Keratinocyte (primary cell): ENCODE results near the gene ZNF638. TPM values are rescaled to one million over a fixed set of nuclear protein-coding genes. Genes with fewer than 3 reads are reported as not detected.

Source experiments
- DNase-seq: peaks from one replicate; pipeline ENCODE4 v3.0.0-alpha.2; 2011; ENCODE audit warnings: low read depth, missing footprints, low spot score
- FAIRE-seq: peaks from 2 replicates; lab custom pipeline; 2011; peaks lifted over from hg19 to GRCh38; lab: Jason Lieb, UNC
- H2AFZ ChIP-seq: 2 replicates; pipeline ENCODE4 v1.6.0; 2012; ENCODE audit warnings: low read length, control low read depth, inconsistent platforms; ENCODE audit not compliant: control insufficient read depth
- H3K27ac ChIP-seq: 2 replicates; pipeline ENCODE4 v1.5.1; 2011; ENCODE audit warnings: low read length; ENCODE audit not compliant: control insufficient read depth, insufficient read depth
- H3K27me3 ChIP-seq: 3 replicates; pipeline ENCODE4 v1.6.0; 2011; ENCODE audit warnings: low read length; ENCODE audit not compliant: control insufficient read depth, insufficient read depth; ENCODE audit errors: extremely low read depth
- H3K36me3 ChIP-seq, 2 experiments: 2 replicates in 1 of 2; 3 replicates in 1 of 2; pipeline ENCODE4 v1.5.1; 2011; ENCODE audit warnings: low read length in 2 of 2, mild to moderate bottlenecking in 1 of 2; ENCODE audit not compliant: control insufficient read depth in 2 of 2, insufficient read depth in 2 of 2; ENCODE audit errors: extremely low read depth in 1 of 2
- H3K4me1 ChIP-seq: 3 replicates; pipeline ENCODE4 v1.5.1; 2011; ENCODE audit warnings: low read length; ENCODE audit not compliant: control insufficient read depth, insufficient read depth; ENCODE audit errors: extremely low read depth
- H3K4me2 ChIP-seq: 3 replicates; pipeline ENCODE4 v1.6.0; 2011; ENCODE audit warnings: low read depth, low read length; ENCODE audit not compliant: control insufficient read depth, insufficient read depth; ENCODE audit errors: extremely low read depth
- H3K4me3 ChIP-seq, 3 experiments: fragments of 200-600 bp in 1 of 3; sonication (generic) in 1 of 3; 2 replicates in 2 of 3; 3 replicates in 1 of 3; pipeline ENCODE4 v1.5.1; 2011 to 2016; ENCODE audit warnings: low read length in 3 of 3, mild to moderate bottlenecking in 3 of 3, control low read depth in 2 of 3, inconsistent platforms in 1 of 3, low read depth in 1 of 3, mixed read lengths in 1 of 3, mixed run types in 1 of 3, moderate library complexity in 1 of 3; ENCODE audit not compliant: control insufficient read depth in 2 of 3, insufficient read depth in 2 of 3; ENCODE audit errors: extremely low read depth in 1 of 3
- H3K79me2 ChIP-seq: 2 replicates; pipeline ENCODE4 v1.6.0; 2012; ENCODE audit warnings: low read length; ENCODE audit not compliant: control insufficient read depth, insufficient read depth
- H3K9ac ChIP-seq: 3 replicates; pipeline ENCODE4 v1.6.0; 2011; ENCODE audit warnings: low read length; ENCODE audit not compliant: control insufficient read depth, insufficient read depth; ENCODE audit errors: extremely low read depth
- H3K9me1 ChIP-seq: 3 replicates; pipeline ENCODE4 v1.6.0; 2011; ENCODE audit warnings: low read length; ENCODE audit not compliant: control insufficient read depth, insufficient read depth; ENCODE audit errors: extremely low read depth
- H3K9me3 ChIP-seq: 2 replicates; pipeline ENCODE4 v1.5.1; 2012; ENCODE audit warnings: low read depth, low read length; ENCODE audit not compliant: control insufficient read depth
- H4K20me1 ChIP-seq: 3 replicates; pipeline ENCODE4 v1.6.0; 2011; ENCODE audit warnings: low read length; ENCODE audit not compliant: control insufficient read depth, insufficient read depth; ENCODE audit errors: extremely low read depth
- CTCF ChIP-seq, 3 experiments: IDR thresholded peaks in 1 of 3; conservative IDR thresholded peaks in 1 of 3; optimal IDR thresholded peaks in 1 of 3; 2 replicates in 2 of 3; 3 replicates in 1 of 3; pipeline versions ENCODE3 to v1.5.1; 2011; ENCODE audit warnings: low read length in 3 of 3, mild to moderate bottlenecking in 3 of 3, moderate library complexity in 2 of 3, control low read depth in 1 of 3, inconsistent platforms in 1 of 3; ENCODE audit not compliant: insufficient read depth in 2 of 3; ENCODE audit errors: extremely low read depth in 1 of 3
- EZH2 ChIP-seq: IDR thresholded peaks from one replicate; pipeline ENCODE4 v1.6.1; 2012; ENCODE audit warnings: inconsistent platforms, mild to moderate bottlenecking, low read length, moderate library complexity
- dilution Hi-C: fragments of 300-500 bp; cut with MboI; formaldehyde crosslinking; loops from one replicate; pipeline ENCODE4 v1.7.0; 2020; ENCODE audit warnings: low sequenced_read_pairs; ENCODE audit not compliant: extremely low pct_ligation_motif_present
- polyA plus RNA-seq, 5 experiments: library from polyadenylated mRNA; depleted of rRNA in 3 of 5; stranded (reverse) in 3 of 5; stranded (forward) in 1 of 5; unstranded in 1 of 5; fragments of >200 nt; gene quantifications; 1 replicate in 1 of 5; 2 replicates in 3 of 5; 3 replicates in 1 of 5; pipeline versions ENCODE4 v1.2.1 to v1.2.3, GENCODE V29; 2011 to 2012; ENCODE audit warnings: missing spikeins in 2 of 5, low read depth in 1 of 5, low replicate concordance in 1 of 5

The ZNF638 gene
- polyA plus RNA-seq, 1 donor (not counting 4 experiments of a cell fraction or from before 2014, with no cell fraction given), result 66.5 TPM

- no peak overlapping the region for H3K9ac ChIP-seq
- no peaks in the 10 kb centered on the region for H4K20me1 ChIP-seq
- FAIRE-seq, result no peak
- H2AFZ ChIP-seq, result no peak overlapping the region
- no peaks in the 10 kb centered on the region for H3K9me1 ChIP-seq
- dilution Hi-C loops, result no loop called here
- no peaks in the 10 kb centered on the region for H3K4me1 ChIP-seq
- H3K27me3 ChIP-seq, result no peaks in the 10 kb centered on the region
- TF ChIP-seq CTCF (optimal IDR thresholded peaks at IDR 0.05 in 1 of 3, IDR thresholded peaks at IDR 0.05 in 1 of 3, conservative IDR thresholded peaks at IDR 0.05 in 1 of 3; ENCODE audit: extremely low read depth in 1 of 3, insufficient read depth in 2 of 3, low read length in 3 of 3) (no peak), EZH2 (no peak)
- H3K36me3 ChIP-seq, result peaks cover 11 to 18% of the 10 kb centered on the region in 2 experiments
- H3K9me3 ChIP-seq, result no peaks in the 10 kb centered on the region
- H3K27ac ChIP-seq, result no peak overlapping the region
- H3K79me2 ChIP-seq, result no peaks in the 10 kb centered on the region
- DNase-seq, result no peak
- H3K4me2 ChIP-seq, result no peak overlapping the region
- no peak overlapping the region for H3K4me3 ChIP-seq
These were observed 57.9 kb downstream of the ZNF638 start for GRCh38 chr2:71389384-71390072.

GRCh38 chr2:71393216-71393615 lies 61.6 kb downstream of the ZNF638 start:
- no peak overlapping the region for H3K4me3 ChIP-seq
- no peaks in the 10 kb centered on the region for H3K27me3 ChIP-seq
- H2AFZ ChIP-seq, result no peak overlapping the region
- no peaks in the 10 kb centered on the region for H3K4me1 ChIP-seq
- no peak for TF ChIP-seq EZH2
- no peak for TF ChIP-seq CTCF (optimal IDR thresholded peaks at IDR 0.05 in 1 of 3, IDR thresholded peaks at IDR 0.05 in 1 of 3, conservative IDR thresholded peaks at IDR 0.05 in 1 of 3; ENCODE audit: extremely low read depth in 1 of 3, insufficient read depth in 2 of 3, low read length in 3 of 3)
- H3K4me2 ChIP-seq, result no peak overlapping the region
- dilution Hi-C loops, result no loop called here
- H3K9me3 ChIP-seq, result no peaks in the 10 kb centered on the region
- no peaks in the 10 kb centered on the region for H3K79me2 ChIP-seq
- DNase-seq, result no peak
- H3K9ac ChIP-seq, result no peak overlapping the region
- H3K36me3 ChIP-seq, result peaks cover 15 to 23% of the 10 kb centered on the region in 2 experiments
- H3K27ac ChIP-seq, result no peak overlapping the region
- H4K20me1 ChIP-seq, result no peaks in the 10 kb centered on the region
- H3K9me1 ChIP-seq, result no peaks in the 10 kb centered on the region
- FAIRE-seq, result no peak
